ENCODE data around the gene SLC6A4. TPM values are rescaled to one million over a fixed set of nuclear protein-coding genes. Genes with fewer than 3 reads are reported as not detected.
"Not testable (repeated sequence)": the region's sequence is repeated elsewhere in the genome, so short reads cannot be mapped to it uniquely, and the experiment has no call there.

The SLC6A4 gene
- total RNA-seq, 2 donors from 2014 or later, result 0.05 TPM; not detected in 1

DNA sequence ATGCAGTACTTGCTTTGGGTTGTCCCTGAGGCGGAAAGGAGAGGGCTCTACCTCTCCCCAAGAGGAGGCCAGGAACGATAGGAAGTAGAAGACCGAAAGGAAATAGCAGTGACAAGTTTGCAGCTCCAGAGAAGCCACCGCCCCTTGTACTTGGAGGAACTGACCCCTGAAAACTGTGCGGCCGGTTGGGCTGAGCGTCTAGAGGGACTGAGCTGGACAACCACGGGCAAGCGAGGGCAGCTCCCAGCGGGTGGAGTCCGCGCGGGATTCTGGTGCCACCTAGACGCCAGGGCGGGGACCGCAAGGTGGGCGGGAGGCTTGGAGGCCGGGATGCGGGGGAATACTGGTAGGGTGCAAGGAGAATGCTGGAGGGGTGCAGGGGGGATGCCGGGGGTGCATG, 1.3 kb upstream of the SLC6A4 start:
- DNase-seq (peak; percentile 27 to 36), ATAC-seq (replicated peaks in 1 of 2) (peak in 1 of 2 donors; percentile 41)
- peak overlapping the region; percentile 45 to 83 for H3K4me3 Mint-ChIP-seq
- H3K27me3 Mint-ChIP-seq (ENCODE audit: low read depth), result peaks cover 85% of the 10 kb centered on the region
- H3K4me1 Mint-ChIP-seq (ENCODE audit: low read depth), result peaks cover 31% of the 10 kb centered on the region
- no peaks in the 10 kb centered on the region for H3K36me3 Mint-ChIP-seq (ENCODE audit: insufficient read depth in 2 of 2)
- no peaks in the 10 kb centered on the region for H3K9me3 Mint-ChIP-seq
- no peak overlapping the region for H3K27ac Mint-ChIP-seq

GRCh38 chr17:30236297-30236624, 764 bp upstream of the SLC6A4 start:
- Mint-ChIP-seq H3K9me3 (no peaks in the 10 kb centered on the region), H3K4me1 (ENCODE audit: low read depth) (peaks cover 31% of the 10 kb centered on the region), H3K27ac (no peak overlapping the region), H3K36me3 (ENCODE audit: insufficient read depth in 2 of 2) (no peaks in the 10 kb centered on the region), H3K27me3 (ENCODE audit: low read depth) (peaks cover 86% of the 10 kb centered on the region), H3K4me3 (peak overlapping the region; percentile 83 to 84)
- ATAC-seq (replicated peaks in 1 of 2) (no peak), DNase-seq (no peak)

- Mint-ChIP-seq H3K27me3 (ENCODE audit: low read depth) (peaks cover 87% of the 10 kb centered on the region), H3K36me3 (ENCODE audit: insufficient read depth in 2 of 2) (no peaks in the 10 kb centered on the region), H3K4me3 (peak overlapping the region; percentile 57 to 70), H3K27ac (no peak overlapping the region), H3K4me1 (ENCODE audit: low read depth) (peaks cover 35% of the 10 kb centered on the region), H3K9me3 (no peaks in the 10 kb centered on the region)
- ATAC-seq (replicated peaks in 1 of 2) (peak; percentile 36 to 54), DNase-seq (no peak)
Measured at GRCh38 chr17:30234964-30235363, 533 bp downstream of the SLC6A4 start.

DNA sequence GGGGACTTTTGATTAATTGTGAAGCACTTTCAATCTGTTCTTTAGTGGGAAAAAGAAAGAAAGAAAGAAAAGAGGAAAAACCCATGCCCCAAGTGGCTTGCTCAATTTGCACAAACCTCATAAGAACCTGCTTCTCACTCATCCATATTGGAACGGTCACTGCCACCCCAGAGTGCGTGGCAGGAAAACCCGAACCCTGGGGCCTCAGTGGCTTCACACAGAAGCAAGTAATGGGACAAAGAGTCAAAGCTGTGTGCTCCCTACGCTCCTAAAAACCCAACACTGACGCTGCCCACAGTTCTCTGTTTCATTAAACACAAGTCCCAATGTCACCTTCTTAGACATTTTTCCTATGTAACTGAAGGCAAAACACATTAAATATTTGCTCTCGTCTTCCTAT, 1.2 kb downstream of the SLC6A4 start:
- Mint-ChIP-seq H3K27me3 (ENCODE audit: low read depth) (peaks cover 87% of the 10 kb centered on the region), H3K4me3 (no peak overlapping the region), H3K9me3 (no peaks in the 10 kb centered on the region), H3K36me3 (ENCODE audit: insufficient read depth in 2 of 2) (no peaks in the 10 kb centered on the region), H3K27ac (no peak overlapping the region), H3K4me1 (ENCODE audit: low read depth) (peaks cover 35% of the 10 kb centered on the region)
- ATAC-seq (replicated peaks in 1 of 2) (no peak), DNase-seq (no peak)

DNA sequence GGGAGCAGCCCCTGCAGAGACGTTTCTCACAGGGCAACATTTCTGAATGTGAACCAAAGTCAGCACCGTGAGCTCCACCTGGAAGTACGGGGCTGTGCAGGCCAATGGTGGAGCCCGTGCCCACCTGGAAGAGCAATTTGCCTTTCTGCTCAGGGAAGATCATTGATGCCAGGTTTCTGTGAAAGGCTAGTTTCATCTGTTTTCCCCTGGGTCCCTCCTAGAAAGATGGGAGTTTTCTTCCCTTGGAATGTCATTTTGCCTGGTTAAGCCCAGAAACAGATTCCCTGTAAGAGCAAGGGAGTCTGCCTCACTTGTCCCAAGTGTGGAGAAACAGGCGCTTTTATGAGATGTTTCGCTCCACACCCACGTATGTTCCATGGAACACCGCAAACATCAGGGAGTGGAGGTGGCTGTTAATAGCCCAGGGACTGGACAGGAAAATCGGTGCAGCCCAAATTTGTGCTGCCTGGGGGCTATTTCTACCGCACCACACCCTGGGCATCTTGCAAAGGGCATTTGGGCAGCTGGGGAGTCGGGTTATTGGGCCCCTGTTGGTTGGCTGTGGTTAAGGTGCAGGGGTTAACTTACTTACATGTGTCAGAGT, 2.6 kb downstream of the SLC6A4 start:
- Mint-ChIP-seq H3K9me3 (no peaks in the 10 kb centered on the region), H3K4me1 (ENCODE audit: low read depth) (peaks cover 25% of the 10 kb centered on the region), H3K36me3 (ENCODE audit: insufficient read depth in 2 of 2) (no peaks in the 10 kb centered on the region), H3K27ac (no peak overlapping the region), H3K4me3 (no peak overlapping the region), H3K27me3 (ENCODE audit: low read depth) (peaks cover 87% of the 10 kb centered on the region)
- DNase-seq, result no peak
- ATAC-seq (replicated peaks in 1 of 2), result no peak

DNA sequence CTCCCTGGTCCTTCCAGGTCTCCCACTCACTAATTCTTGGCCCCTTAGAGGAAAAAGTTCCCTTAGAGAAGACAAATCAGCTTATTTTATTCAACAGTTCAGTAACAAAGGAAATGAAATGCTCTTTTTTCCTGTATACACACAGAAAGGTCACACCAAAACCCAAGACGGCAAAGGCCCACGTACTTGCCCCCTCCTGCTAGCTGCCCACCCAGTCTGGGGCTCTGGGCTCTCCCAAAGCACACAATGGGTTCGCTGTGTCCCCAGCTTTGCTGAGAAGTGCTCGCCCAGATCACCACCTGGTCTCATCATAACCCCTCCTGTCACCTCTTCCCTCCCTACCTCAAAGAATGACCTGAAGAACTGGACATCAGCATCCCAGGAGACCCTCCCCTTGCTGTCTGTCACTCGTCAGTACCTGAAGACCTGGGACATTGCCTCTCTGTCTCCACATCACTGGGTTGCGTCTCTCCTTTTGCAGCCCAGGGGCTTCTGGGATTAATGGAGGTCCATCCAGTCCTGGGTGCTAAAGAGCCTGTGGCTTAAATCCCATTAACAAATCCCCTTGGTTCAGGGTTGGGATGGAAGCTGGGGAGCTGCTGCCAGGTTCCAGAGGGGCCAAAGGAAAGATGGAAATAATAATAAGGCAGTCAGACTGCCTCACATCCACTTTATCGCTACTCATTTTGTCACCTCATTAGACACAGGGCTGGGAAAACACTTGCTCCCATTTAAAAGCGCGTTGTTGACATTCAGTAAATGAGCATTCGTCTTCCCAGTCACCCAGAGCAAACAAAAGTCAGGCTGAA, 3.3 kb downstream of the SLC6A4 start:
- H3K36me3 Mint-ChIP-seq (ENCODE audit: insufficient read depth in 2 of 2), result no peaks in the 10 kb centered on the region
- no peak overlapping the region for H3K4me3 Mint-ChIP-seq
- no peaks in the 10 kb centered on the region for H3K9me3 Mint-ChIP-seq
- no peak overlapping the region for H3K27ac Mint-ChIP-seq
- DNase-seq (no peak), ATAC-seq (replicated peaks in 1 of 2) (no peak)
- H3K4me1 Mint-ChIP-seq (ENCODE audit: low read depth), result peaks cover 21% of the 10 kb centered on the region
- peaks cover 81% of the 10 kb centered on the region for H3K27me3 Mint-ChIP-seq (ENCODE audit: low read depth)

- ATAC-seq (replicated peaks in 1 of 2) (no peak), DNase-seq (no peak)
- Mint-ChIP-seq H3K36me3 (ENCODE audit: insufficient read depth in 2 of 2) (no peaks in the 10 kb centered on the region), H3K27me3 (ENCODE audit: low read depth) (peaks cover 71% of the 10 kb centered on the region), H3K4me3 (no peak overlapping the region), H3K27ac (no peak overlapping the region), H3K9me3 (no peaks in the 10 kb centered on the region), H3K4me1 (ENCODE audit: low read depth) (peaks cover 10% of the 10 kb centered on the region)
Measured at GRCh38 chr17:30230596-30231125, 4.8 kb downstream of the SLC6A4 start.

DNA sequence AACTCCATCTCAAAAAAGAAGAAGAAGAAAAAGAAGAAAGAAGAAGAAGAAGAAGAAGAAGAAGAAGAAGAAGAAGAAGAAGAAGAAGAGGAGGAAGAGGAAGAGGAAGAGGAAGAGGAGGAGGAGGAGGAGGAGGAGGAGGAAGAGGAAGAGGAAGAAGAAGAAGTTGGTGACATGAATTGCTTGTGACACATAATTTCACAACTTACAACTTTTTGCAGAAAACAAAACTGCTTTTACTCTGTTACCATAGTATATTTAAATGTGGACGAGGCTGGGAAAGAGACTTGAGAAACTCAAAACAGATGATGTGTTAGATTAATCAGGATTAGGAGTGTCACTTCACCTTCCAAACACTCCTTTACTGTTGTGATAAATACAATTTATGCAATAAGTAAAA, 5.5 kb downstream of the SLC6A4 start:
- peaks cover 71% of the 10 kb centered on the region for H3K27me3 Mint-ChIP-seq (ENCODE audit: low read depth)

GRCh38 chr17:30229012-30229411, 6.5 kb downstream of the SLC6A4 start:
- H3K27me3 Mint-ChIP-seq (ENCODE audit: low read depth), result peaks cover 62% of the 10 kb centered on the region
- DNase-seq, result no peak
- peaks cover 5% of the 10 kb centered on the region for H3K4me1 Mint-ChIP-seq (ENCODE audit: low read depth)
- no peak for ATAC-seq (replicated peaks in 1 of 2)
- no peaks in the 10 kb centered on the region for H3K36me3 Mint-ChIP-seq (ENCODE audit: insufficient read depth in 2 of 2)
- no peaks in the 10 kb centered on the region for H3K9me3 Mint-ChIP-seq
- no peak overlapping the region for H3K4me3 Mint-ChIP-seq
- no peak overlapping the region for H3K27ac Mint-ChIP-seq

More for the DNA sequence above, 5.5 kb downstream of the SLC6A4 start:
- not testable (repeated sequence) for H3K4me3 Mint-ChIP-seq; ATAC-seq (replicated peaks in 1 of 2); H3K27ac Mint-ChIP-seq; H3K36me3 Mint-ChIP-seq (ENCODE audit: insufficient read depth in 2 of 2); DNase-seq; H3K4me1 Mint-ChIP-seq (ENCODE audit: low read depth); H3K9me3 Mint-ChIP-seq

DNA sequence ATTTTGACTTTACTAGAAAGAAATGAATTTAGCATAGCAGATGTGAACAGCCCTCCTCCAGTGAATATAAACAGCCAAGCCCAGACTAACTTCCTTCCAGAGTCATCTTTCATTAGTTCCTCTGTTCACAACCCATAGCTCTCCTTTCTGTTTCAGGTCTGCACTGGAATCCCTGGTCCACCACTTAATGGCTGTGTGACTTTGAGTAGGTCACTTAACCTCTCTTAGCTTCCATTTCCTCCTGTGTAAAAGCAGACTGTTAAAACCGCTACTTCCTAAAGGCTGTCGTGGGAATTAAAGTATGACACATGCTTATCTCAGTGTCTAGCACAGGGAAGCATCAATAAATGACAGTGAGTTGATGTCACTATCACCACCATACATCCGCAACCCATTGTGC, 7.5 kb downstream of the SLC6A4 start:
- Mint-ChIP-seq H3K4me1 (ENCODE audit: low read depth) (peaks cover 5% of the 10 kb centered on the region), H3K9me3 (no peaks in the 10 kb centered on the region), H3K27ac (no peak overlapping the region), H3K4me3 (no peak overlapping the region), H3K36me3 (ENCODE audit: insufficient read depth in 2 of 2) (no peaks in the 10 kb centered on the region), H3K27me3 (ENCODE audit: low read depth) (peaks cover 52% of the 10 kb centered on the region)
- DNase-seq, result no peak
- ATAC-seq (replicated peaks in 1 of 2), result no peak

GRCh38 chr17:30226878-30227277, 8.6 kb downstream of the SLC6A4 start:
- Mint-ChIP-seq H3K36me3 (ENCODE audit: insufficient read depth in 2 of 2) (no peaks in the 10 kb centered on the region), H3K4me1 (ENCODE audit: low read depth) (peaks cover 5% of the 10 kb centered on the region), H3K27ac (no peak overlapping the region), H3K27me3 (ENCODE audit: low read depth) (peaks cover 40% of the 10 kb centered on the region), H3K9me3 (no peaks in the 10 kb centered on the region), H3K4me3 (no peak overlapping the region)
- DNase-seq, result no peak
- no peak for ATAC-seq (replicated peaks in 1 of 2)

GRCh38 chr17:30225919-30226553, 9.5 kb downstream of the SLC6A4 start:
- Mint-ChIP-seq H3K36me3 (ENCODE audit: insufficient read depth in 2 of 2) (no peaks in the 10 kb centered on the region), H3K4me3 (no peak overlapping the region), H3K9me3 (no peaks in the 10 kb centered on the region), H3K4me1 (ENCODE audit: low read depth) (peaks cover 5% of the 10 kb centered on the region), H3K27ac (no peak overlapping the region), H3K27me3 (ENCODE audit: low read depth) (peaks cover 37% of the 10 kb centered on the region)
- no peak for ATAC-seq (replicated peaks in 1 of 2)
- DNase-seq, result no peak

- Mint-ChIP-seq H3K4me1 (ENCODE audit: low read depth) (no peaks in the 10 kb centered on the region), H3K27me3 (ENCODE audit: low read depth) (peaks cover 30% of the 10 kb centered on the region), H3K36me3 (ENCODE audit: insufficient read depth in 2 of 2) (no peaks in the 10 kb centered on the region), H3K9me3 (no peaks in the 10 kb centered on the region), H3K4me3 (no peak overlapping the region), H3K27ac (no peak overlapping the region)
- ATAC-seq (replicated peaks in 1 of 2) (no peak), DNase-seq (no peak)
Measured at GRCh38 chr17:30225112-30225511, 10.4 kb downstream of the SLC6A4 start.
